ENCODE data around the gene ZBTB47.

Gene ZBTB47

DNA sequence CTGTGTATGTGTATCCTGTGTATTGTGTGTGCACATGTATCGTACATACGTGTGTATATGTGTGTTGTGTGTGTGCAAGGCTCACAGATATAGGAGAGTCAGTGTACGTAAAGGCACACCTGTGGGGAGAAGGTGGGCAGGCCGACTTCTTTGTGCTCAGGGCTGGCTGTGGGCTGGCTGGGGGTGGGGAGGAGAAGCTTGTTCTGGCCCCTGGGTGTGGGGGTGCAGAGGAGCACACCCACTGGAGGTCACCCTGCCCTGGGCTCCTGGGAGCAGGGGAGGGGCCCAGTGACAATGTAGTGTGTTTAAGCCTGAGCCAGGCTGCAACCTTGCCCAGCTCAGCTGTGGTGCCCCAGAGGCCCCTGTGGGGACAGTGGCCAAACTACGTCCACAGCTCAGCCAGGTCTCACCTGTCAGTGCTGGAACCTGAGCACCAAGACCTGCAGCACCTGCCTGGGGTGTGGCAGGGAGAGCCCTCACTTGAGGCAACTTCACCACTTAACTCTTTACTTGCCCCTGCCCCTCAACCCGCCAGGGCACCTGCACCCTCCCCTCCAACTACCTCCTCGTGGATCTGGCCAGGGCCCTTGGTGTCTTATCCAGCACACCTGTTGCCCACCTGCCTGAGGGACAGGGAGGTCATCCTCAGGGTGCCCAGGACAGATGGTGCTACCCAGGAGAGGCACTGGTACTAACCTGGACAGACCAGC is 51.7 kb downstream of the ZBTB47 start:
- ATAC-seq, result no peak

DNA sequence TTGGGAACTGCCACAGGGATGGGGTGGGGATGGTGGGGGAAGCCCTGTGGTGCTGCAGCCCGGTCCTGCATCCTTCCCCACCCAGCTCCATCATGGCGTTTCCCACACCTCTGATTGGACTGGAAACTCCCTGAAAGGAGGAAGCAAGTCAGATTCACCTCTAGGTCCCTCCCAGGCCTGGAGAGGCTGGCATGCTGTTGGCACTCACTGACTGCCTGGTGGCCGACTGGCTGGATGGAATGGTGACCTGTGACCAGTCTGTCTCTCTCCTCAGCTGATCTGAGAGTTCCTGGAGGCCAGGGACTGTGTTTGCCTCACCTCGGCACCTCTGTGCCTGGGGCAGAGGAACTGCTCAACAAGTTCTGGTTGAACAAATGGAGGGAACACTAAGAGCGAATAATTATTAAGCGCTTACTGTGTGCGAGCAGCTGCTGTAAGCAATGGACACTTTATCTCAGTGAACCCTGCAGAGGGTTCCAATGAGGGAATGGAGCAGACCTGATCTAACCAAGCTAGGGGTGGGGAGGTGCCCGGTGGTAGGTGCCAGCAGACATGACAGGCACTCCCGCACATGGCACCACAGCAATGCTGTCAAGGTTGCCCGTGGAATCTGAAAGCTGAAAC is 52.6 kb downstream of the ZBTB47 start:
- Mint-ChIP-seq H3K27me3 (peaks cover 30% of the 10 kb centered on the region), H3K9me3 (no peaks in the 10 kb centered on the region), H3K27ac (no peak overlapping the region), H3K4me3 (no peak overlapping the region), H3K4me1 (peaks cover 5% of the 10 kb centered on the region)
- ATAC-seq, result no peak
- DNase-seq, result no peak

More for the DNA sequence above, 51.7 kb downstream of the ZBTB47 start:
- Mint-ChIP-seq H3K27ac (no peak overlapping the region), H3K4me3 (no peak overlapping the region), H3K9me3 (no peaks in the 10 kb centered on the region), H3K27me3 (peaks cover 34% of the 10 kb centered on the region), H3K4me1 (peaks cover 5% of the 10 kb centered on the region)
- no peak for DNase-seq

- Mint-ChIP-seq H3K9me3 (no peaks in the 10 kb centered on the region), H3K27me3 (peaks cover 25% of the 10 kb centered on the region), H3K4me3 (no peak overlapping the region), H3K4me1 (no peaks in the 10 kb centered on the region), H3K27ac (peak overlapping the region; percentile 30 to 47)
- peak in 1 of 2 donors; percentile 4 for DNase-seq
- no peak for ATAC-seq
These were observed 53.5 kb downstream of the ZBTB47 start for GRCh38 chr3:42706721-42707619.

DNA sequence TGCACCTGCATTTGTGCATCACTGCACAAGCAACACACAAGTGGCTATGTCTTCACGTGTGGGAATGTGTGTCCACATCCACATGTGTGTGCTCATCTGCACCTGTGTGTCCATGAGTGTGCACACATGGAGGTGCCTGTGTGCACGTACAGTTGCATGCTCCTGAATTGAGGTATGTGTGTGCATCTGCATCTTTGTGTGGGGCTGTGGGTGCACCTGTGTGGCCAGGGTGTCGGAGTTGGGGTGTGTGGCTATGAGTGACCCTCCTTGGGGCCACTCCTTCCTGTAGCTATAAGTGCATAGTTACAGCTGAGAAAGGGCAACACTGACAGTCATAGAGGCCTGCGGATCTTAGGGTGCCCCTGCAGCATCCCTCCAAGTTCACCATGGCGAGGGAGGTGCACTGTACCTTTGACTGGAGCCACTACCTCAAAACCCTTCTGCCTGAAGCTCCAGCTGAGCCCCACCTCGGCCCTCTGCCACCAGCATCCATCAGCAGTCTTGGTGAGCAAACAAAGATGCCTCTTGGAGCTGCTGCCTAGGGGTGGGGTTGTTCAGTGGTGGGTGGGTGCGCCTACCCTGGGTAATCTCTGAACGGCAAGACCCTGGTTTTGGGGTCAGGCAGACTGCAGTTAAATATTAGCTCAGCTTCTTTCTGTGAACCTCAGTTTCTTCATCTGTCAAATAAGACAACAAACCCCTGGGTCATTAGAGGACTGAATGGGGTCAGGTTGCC is 54.3 kb downstream of the ZBTB47 start:
- H3K4me1 Mint-ChIP-seq, result no peaks in the 10 kb centered on the region
- H3K27ac Mint-ChIP-seq, result no peak overlapping the region
- ATAC-seq (no peak), DNase-seq (peak in 1 of 2 donors; percentile 5)
- no peaks in the 10 kb centered on the region for H3K9me3 Mint-ChIP-seq
- H3K4me3 Mint-ChIP-seq, result no peak overlapping the region
- peaks cover 24% of the 10 kb centered on the region for H3K27me3 Mint-ChIP-seq

- Mint-ChIP-seq H3K4me1 (no peaks in the 10 kb centered on the region), H3K4me3 (no peak overlapping the region), H3K9me3 (no peaks in the 10 kb centered on the region), H3K27ac (no peak overlapping the region), H3K27me3 (peaks cover 23% of the 10 kb centered on the region)
- no peak for ATAC-seq
- no peak for DNase-seq
These were observed 55.2 kb downstream of the ZBTB47 start for GRCh38 chr3:42708611-42709151.

GRCh38 chr3:42709621-42710020 is 56.1 kb downstream of the ZBTB47 start:
- DNase-seq (peak in 1 of 2 donors; percentile 4), ATAC-seq (no peak)
- Mint-ChIP-seq H3K4me1 (no peaks in the 10 kb centered on the region), H3K27me3 (peaks cover 23% of the 10 kb centered on the region), H3K9me3 (no peaks in the 10 kb centered on the region), H3K4me3 (no peak overlapping the region), H3K27ac (no peak overlapping the region)

DNA sequence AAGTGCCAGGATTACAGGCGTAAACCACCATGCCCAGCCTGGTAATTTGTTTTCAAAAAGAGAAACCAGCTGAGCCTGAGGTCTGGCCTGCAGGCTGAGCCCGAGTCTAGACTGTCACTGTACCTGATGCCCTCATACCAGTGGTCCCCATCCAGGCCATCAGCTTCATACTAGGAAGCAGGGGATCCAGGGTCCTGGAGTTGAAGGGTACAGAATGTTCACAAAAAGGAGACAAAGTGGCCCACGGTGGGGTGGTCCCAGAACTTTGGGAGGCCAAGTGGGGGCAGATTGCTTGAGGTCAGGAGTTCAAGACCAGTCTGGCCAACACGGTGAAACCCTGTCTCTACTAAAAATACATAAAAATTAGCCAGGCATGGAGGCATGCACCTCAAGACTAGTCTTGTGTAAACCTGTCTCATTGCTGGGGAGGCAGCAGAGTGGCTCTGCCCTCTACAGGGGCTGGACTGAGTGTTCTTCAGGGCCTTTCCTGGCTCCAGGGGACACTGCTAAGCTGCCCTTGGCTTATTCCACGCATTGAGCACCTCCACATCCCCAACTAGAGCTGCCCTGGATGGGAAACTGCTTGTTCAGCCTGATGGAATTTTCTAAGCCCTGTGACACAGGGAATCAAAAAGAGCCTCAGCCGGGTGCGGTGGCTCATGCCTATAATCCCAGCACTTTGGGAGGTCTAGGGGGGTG is 57.0 kb downstream of the ZBTB47 start:
- ATAC-seq, result no peak
- Mint-ChIP-seq H3K27me3 (peaks cover 23% of the 10 kb centered on the region), H3K27ac (no peak overlapping the region), H3K4me3 (no peak overlapping the region), H3K9me3 (no peaks in the 10 kb centered on the region), H3K4me1 (no peaks in the 10 kb centered on the region)
- DNase-seq, result peak in 1 of 2 donors; percentile 3

- DNase-seq (peak in 1 of 2 donors; percentile 4), ATAC-seq (no peak)
- Mint-ChIP-seq H3K4me1 (no peaks in the 10 kb centered on the region), H3K27ac (no peak overlapping the region), H3K4me3 (no peak overlapping the region), H3K9me3 (no peaks in the 10 kb centered on the region), H3K27me3 (peaks cover 23% of the 10 kb centered on the region)
These were observed 58.2 kb downstream of the ZBTB47 start for GRCh38 chr3:42711491-42712343.

DNA sequence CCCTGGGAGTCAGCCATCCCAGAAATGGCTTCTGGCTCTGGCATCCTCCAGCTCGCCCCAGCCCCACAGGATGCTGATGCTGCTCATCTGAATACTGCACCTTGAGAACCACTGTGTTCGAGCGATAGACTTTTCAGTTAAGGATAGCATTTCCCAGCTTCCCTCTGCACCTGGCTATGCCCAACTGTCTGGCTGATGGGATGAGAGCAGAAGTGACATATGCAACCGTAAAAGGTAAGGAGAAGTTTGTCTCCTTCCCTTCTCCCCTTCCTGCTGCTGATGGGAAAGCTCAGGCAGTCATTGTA is 58.8 kb downstream of the ZBTB47 start:
- no peak for ATAC-seq
- no peak overlapping the region for H3K27ac Mint-ChIP-seq

GRCh38 chr3:42712688-42713372 is 59.3 kb downstream of the ZBTB47 start:
- H3K4me1 Mint-ChIP-seq, result no peaks in the 10 kb centered on the region
- DNase-seq (peak in 1 of 2 donors; percentile 6), ATAC-seq (no peak)
- peaks cover 17% of the 10 kb centered on the region for H3K27me3 Mint-ChIP-seq
- H3K27ac Mint-ChIP-seq, result no peak overlapping the region
- no peak overlapping the region for H3K4me3 Mint-ChIP-seq
- no peaks in the 10 kb centered on the region for H3K9me3 Mint-ChIP-seq

More for the DNA sequence above, 58.8 kb downstream of the ZBTB47 start:
- Mint-ChIP-seq H3K4me3 (no peak overlapping the region), H3K9me3 (no peaks in the 10 kb centered on the region), H3K4me1 (no peaks in the 10 kb centered on the region), H3K27me3 (peaks cover 21% of the 10 kb centered on the region)
- DNase-seq, result no peak

GRCh38 chr3:42713747-42714146 is 60.2 kb downstream of the ZBTB47 start:
- H3K27me3 Mint-ChIP-seq, result peaks cover 16% of the 10 kb centered on the region
- ATAC-seq (no peak), DNase-seq (no peak)
- no peaks in the 10 kb centered on the region for H3K9me3 Mint-ChIP-seq
- no peaks in the 10 kb centered on the region for H3K4me1 Mint-ChIP-seq
- no peak overlapping the region for H3K27ac Mint-ChIP-seq
- H3K4me3 Mint-ChIP-seq, result no peak overlapping the region

GRCh38 chr3:42714171-42714852 is 60.8 kb downstream of the ZBTB47 start:
- ATAC-seq (no peak), DNase-seq (no peak)
- Mint-ChIP-seq H3K9me3 (no peaks in the 10 kb centered on the region), H3K27ac (no peak overlapping the region), H3K4me3 (no peak overlapping the region), H3K4me1 (no peaks in the 10 kb centered on the region), H3K27me3 (peaks cover 10% of the 10 kb centered on the region)
